ENCODE measurements around the gene TRAK2.
"Not testable (repeated sequence)": the region's sequence is repeated elsewhere in the genome, so short reads cannot be mapped to it uniquely, and the experiment has no call there.

The TRAK2 gene

GRCh38 chr2:201369775-201370174, 81.5 kb downstream of the TRAK2 start:
- TF ChIP-seq POLR2AphosphoS5 (IDR thresholded peaks at IDR 0.05; ENCODE audit: low read depth, low read length): no peak
- TF ChIP-seq POLR2A (IDR thresholded peaks at IDR 0.05; ENCODE audit: low read depth, low read length): no peak
- TF ChIP-seq TAF1 (IDR thresholded peaks at IDR 0.05; ENCODE audit: borderline replicate concordance, low read depth, low read length): no peak
- DNase-seq (ENCODE audit: insufficient read length) (no peak), FAIRE-seq (no peak)

- FAIRE-seq; DNase-seq (ENCODE audit: insufficient read length): not testable (repeated sequence)
Observed at GRCh38 chr2:201369318-201369717, 81.9 kb downstream of the TRAK2 start.

DNA sequence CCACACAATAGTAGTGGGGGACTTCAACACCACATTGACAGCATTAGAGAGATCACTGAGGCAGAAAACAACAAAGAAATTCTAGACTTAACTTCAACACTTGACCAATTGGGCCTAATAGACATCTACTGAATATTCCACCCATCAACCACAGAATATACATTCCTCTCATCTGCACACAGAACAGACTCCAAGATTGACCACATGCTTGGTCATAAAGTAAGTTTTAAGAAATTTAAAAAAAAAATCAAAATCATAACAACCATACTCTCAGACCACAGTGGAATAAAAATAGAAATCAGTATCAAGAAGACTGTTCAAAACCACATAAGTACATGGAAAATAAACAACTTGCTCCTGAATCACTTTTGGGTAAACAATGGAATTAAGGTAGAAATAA, 85.1 kb downstream of the TRAK2 start:
- no peak for DNase-seq (ENCODE audit: insufficient read length)
- TF ChIP-seq TAF1 (IDR thresholded peaks at IDR 0.05; ENCODE audit: borderline replicate concordance, low read depth, low read length): no peak
- no peak for TF ChIP-seq POLR2AphosphoS5 (IDR thresholded peaks at IDR 0.05; ENCODE audit: low read depth, low read length)
- TF ChIP-seq POLR2A (IDR thresholded peaks at IDR 0.05; ENCODE audit: low read depth, low read length): no peak
- FAIRE-seq: no peak

- peak; percentile 65 for FAIRE-seq
- no peak for DNase-seq (ENCODE audit: insufficient read length)
- TF ChIP-seq TAF1 (IDR thresholded peaks at IDR 0.05; ENCODE audit: borderline replicate concordance, low read depth, low read length) (no peak), POLR2A (IDR thresholded peaks at IDR 0.05; ENCODE audit: low read depth, low read length) (no peak), POLR2AphosphoS5 (IDR thresholded peaks at IDR 0.05; ENCODE audit: low read depth, low read length) (no peak)
Observed at GRCh38 chr2:201363857-201364560, 87.2 kb downstream of the TRAK2 start.

- TF ChIP-seq TAF1 (IDR thresholded peaks at IDR 0.05; ENCODE audit: borderline replicate concordance, low read depth, low read length) (no peak), POLR2A (IDR thresholded peaks at IDR 0.05; ENCODE audit: low read depth, low read length) (no peak), POLR2AphosphoS5 (IDR thresholded peaks at IDR 0.05; ENCODE audit: low read depth, low read length) (no peak)
- DNase-seq (ENCODE audit: insufficient read length) (no peak), FAIRE-seq (no peak)
Observed at GRCh38 chr2:201362396-201362795, 88.9 kb downstream of the TRAK2 start.

DNA sequence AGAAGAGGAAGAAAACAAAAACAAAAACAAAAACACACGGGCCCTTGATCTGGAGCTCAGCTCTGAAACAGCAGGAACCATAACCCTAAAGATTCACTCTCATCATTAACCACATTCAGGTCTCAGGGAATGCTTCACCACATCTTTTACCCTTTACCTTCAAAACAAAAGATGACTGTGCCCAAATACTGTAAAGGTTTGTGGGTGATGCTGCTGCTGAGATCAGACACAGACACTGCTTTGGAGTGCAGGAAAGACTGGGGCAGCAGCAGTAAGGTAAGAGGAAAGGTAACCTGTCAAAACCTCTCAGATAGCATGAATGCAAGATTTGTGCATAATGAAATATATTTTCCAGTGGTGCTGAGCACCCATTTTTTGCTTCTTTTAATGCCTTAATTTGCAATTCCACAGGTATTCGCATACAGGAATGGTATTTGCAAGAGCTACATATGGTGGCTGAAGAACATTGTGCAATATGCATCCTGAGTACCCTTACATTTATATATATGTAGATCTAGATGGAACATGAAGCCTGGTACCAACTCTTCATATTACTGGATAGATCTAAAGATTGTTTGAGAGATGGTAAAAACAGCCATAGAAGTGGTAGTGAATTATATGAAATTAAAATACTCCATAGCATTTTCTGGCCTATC, 90.1 kb downstream of the TRAK2 start:
- no peak for DNase-seq (ENCODE audit: insufficient read length)
- no peak for FAIRE-seq
- TF ChIP-seq TAF1 (IDR thresholded peaks at IDR 0.05; ENCODE audit: borderline replicate concordance, low read depth, low read length): no peak
- no peak for TF ChIP-seq POLR2AphosphoS5 (IDR thresholded peaks at IDR 0.05; ENCODE audit: low read depth, low read length)
- no peak for TF ChIP-seq POLR2A (IDR thresholded peaks at IDR 0.05; ENCODE audit: low read depth, low read length)

DNA sequence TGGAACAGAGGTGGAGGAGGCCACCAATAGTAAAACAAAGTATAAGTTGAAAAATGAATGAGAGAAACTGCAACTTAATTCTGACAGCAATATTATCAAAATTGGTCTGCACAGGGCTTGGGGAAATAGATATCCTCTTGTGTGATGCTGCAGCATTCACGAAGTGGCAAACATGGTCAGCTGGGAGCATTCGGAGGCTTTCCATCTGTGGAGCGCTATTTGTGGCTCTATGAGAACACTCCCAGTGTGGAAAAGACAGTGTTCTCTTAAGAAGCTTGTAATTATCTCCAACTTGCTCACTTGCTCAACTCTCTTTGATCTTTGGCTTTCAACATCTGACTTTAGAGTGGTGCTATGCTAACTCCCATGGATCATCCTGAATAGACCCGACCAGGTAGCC, 91.0 kb downstream of the TRAK2 start:
- TF ChIP-seq POLR2A (IDR thresholded peaks at IDR 0.05; ENCODE audit: low read depth, low read length) (no peak), TAF1 (IDR thresholded peaks at IDR 0.05; ENCODE audit: borderline replicate concordance, low read depth, low read length) (no peak), POLR2AphosphoS5 (IDR thresholded peaks at IDR 0.05; ENCODE audit: low read depth, low read length) (no peak)
- FAIRE-seq (no peak), DNase-seq (ENCODE audit: insufficient read length) (no peak)

- no peak for FAIRE-seq
- no peak for TF ChIP-seq TAF1 (IDR thresholded peaks at IDR 0.05; ENCODE audit: borderline replicate concordance, low read depth, low read length)
- no peak for TF ChIP-seq POLR2A (IDR thresholded peaks at IDR 0.05; ENCODE audit: low read depth, low read length)
- no peak for TF ChIP-seq POLR2AphosphoS5 (IDR thresholded peaks at IDR 0.05; ENCODE audit: low read depth, low read length)
- no peak for DNase-seq (ENCODE audit: insufficient read length)
Observed at GRCh38 chr2:201358684-201359083, 92.6 kb downstream of the TRAK2 start.

- FAIRE-seq: no peak
- no peak for DNase-seq (ENCODE audit: insufficient read length)
- no peak for TF ChIP-seq POLR2A (IDR thresholded peaks at IDR 0.05; ENCODE audit: low read depth, low read length)
- TF ChIP-seq POLR2AphosphoS5 (IDR thresholded peaks at IDR 0.05; ENCODE audit: low read depth, low read length): no peak
- TF ChIP-seq TAF1 (IDR thresholded peaks at IDR 0.05; ENCODE audit: borderline replicate concordance, low read depth, low read length): no peak
Observed at GRCh38 chr2:201357221-201357620, 94.0 kb downstream of the TRAK2 start, which contains the start of gene FLACC1. Gene FLACC1, minus strand, starts transcription at chr2:201357345. Its CDS starts 5,941 bp downstream, at chr2:201351404.

DNA sequence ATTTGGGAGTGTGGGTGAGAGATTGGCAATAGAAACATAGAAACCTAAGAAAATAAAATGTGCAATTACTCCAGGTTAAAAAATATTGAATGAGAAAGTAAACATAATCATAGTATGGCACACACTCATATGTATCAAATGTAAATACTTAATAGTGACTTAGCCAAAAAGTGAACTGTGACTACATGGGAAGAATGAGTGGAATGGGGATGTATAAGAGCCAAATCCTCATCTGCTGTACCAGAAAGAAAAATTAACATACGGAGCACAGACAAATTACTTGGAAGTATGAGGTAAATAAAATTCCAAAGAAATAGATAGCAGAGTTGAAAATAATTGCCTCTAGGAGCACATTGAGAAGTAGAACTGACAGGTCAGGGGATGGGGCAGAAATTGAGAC, 98.1 kb downstream of the TRAK2 start:
- no peak for DNase-seq (ENCODE audit: insufficient read length)
- no peak for FAIRE-seq
- TF ChIP-seq TAF1 (IDR thresholded peaks at IDR 0.05; ENCODE audit: borderline replicate concordance, low read depth, low read length): no peak
- TF ChIP-seq POLR2A (IDR thresholded peaks at IDR 0.05; ENCODE audit: low read depth, low read length): no peak
- no peak for TF ChIP-seq POLR2AphosphoS5 (IDR thresholded peaks at IDR 0.05; ENCODE audit: low read depth, low read length)

DNA sequence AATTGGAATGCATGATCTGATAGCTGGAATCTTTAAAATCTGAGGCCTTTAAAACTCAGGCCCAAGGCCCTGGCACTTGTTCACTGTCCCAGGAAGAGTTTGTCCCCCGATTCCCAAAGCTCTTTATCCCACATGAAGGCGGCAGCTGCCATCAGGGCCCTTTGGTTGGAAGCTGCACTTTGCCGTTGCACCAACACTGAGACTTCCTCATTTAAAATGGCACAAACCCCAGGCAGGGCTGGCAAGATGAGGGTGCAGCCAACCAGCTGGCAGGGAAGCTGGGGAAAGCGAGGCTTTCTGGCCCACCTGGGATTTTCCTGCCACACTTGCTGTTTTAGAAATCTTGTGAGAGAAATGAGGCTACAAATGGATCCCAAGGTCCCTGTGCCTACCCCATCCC, 100.4 kb downstream of the TRAK2 start:
- TF ChIP-seq POLR2A (IDR thresholded peaks at IDR 0.05; ENCODE audit: low read depth, low read length) (no peak), POLR2AphosphoS5 (IDR thresholded peaks at IDR 0.05; ENCODE audit: low read depth, low read length) (no peak), TAF1 (IDR thresholded peaks at IDR 0.05; ENCODE audit: borderline replicate concordance, low read depth, low read length) (no peak)
- no peak for FAIRE-seq
- DNase-seq (ENCODE audit: insufficient read length): no peak

GRCh38 chr2:201349601-201350000, 101.7 kb downstream of the TRAK2 start:
- DNase-seq (ENCODE audit: insufficient read length) (no peak), FAIRE-seq (no peak)
- TF ChIP-seq POLR2A (IDR thresholded peaks at IDR 0.05; ENCODE audit: low read depth, low read length) (no peak), POLR2AphosphoS5 (IDR thresholded peaks at IDR 0.05; ENCODE audit: low read depth, low read length) (no peak), TAF1 (IDR thresholded peaks at IDR 0.05; ENCODE audit: borderline replicate concordance, low read depth, low read length) (no peak)

All from GM12892 (cell line).